HG03457 (cell line): ENCODE measurements around the gene HMCN2.

ENCODE experiments used
- ATAC-seq: cut with Tn5 transposase; IDR thresholded peaks from one replicate; pipeline ENCODE4 v1.9.1; 2021; ENCODE audit warnings: moderate number of reproducible peaks; ENCODE audit not compliant: unreplicated experiment

The HMCN2 gene

GRCh38 chr9:130288926-130289690 is 23.5 kb downstream of the HMCN2 start:
- no peak for ATAC-seq

GRCh38 chr9:130289711-130290241 is 24.2 kb downstream of the HMCN2 start:
- ATAC-seq, result no peak

- ATAC-seq, result no peak
Observed at GRCh38 chr9:130290291-130291181, 25.0 kb downstream of the HMCN2 start.

GRCh38 chr9:130291474-130291873 is 25.9 kb downstream of the HMCN2 start:
- ATAC-seq, result no peak

GRCh38 chr9:130292106-130292505 is 26.5 kb downstream of the HMCN2 start:
- ATAC-seq, result no peak

GRCh38 chr9:130294664-130295063 is 29.1 kb downstream of the HMCN2 start:
- no peak for ATAC-seq

- no peak for ATAC-seq
Observed at GRCh38 chr9:130295431-130295830, 29.9 kb downstream of the HMCN2 start.

GRCh38 chr9:130295945-130296782 is 30.6 kb downstream of the HMCN2 start:
- ATAC-seq, result no peak

GRCh38 chr9:130296783-130297055 is 31.2 kb downstream of the HMCN2 start:
- ATAC-seq, result no peak

- ATAC-seq, result no peak
Observed at GRCh38 chr9:130297371-130297770, 31.8 kb downstream of the HMCN2 start.

- no peak for ATAC-seq
Observed at GRCh38 chr9:130298662-130299279, 33.2 kb downstream of the HMCN2 start.

GRCh38 chr9:130299785-130300615 is 34.4 kb downstream of the HMCN2 start:
- no peak for ATAC-seq

GRCh38 chr9:130300739-130301138 is 35.2 kb downstream of the HMCN2 start:
- no peak for ATAC-seq

GRCh38 chr9:130301483-130302286 is 36.1 kb downstream of the HMCN2 start:
- ATAC-seq, result no peak

- ATAC-seq, result no peak
Observed at GRCh38 chr9:130302785-130303612, 37.4 kb downstream of the HMCN2 start.

- ATAC-seq, result no peak
Observed at GRCh38 chr9:130303613-130304055, 38.1 kb downstream of the HMCN2 start.

- no peak for ATAC-seq
Observed at GRCh38 chr9:130304116-130304515, 38.6 kb downstream of the HMCN2 start.

- no peak for ATAC-seq
Observed at GRCh38 chr9:130304643-130305042, 39.1 kb downstream of the HMCN2 start.
